Psoas muscle (tissue), 8 donors: ENCODE results near the gene ENPP3. TPM values are rescaled to one million over a fixed set of nuclear protein-coding genes. Genes with fewer than 3 reads are reported as not detected.

Experiments
- ATAC-seq, 4 donors: fragments of 200-7000 bp; cut with Tn5 transposase; one replicate each; pipeline ENCODE4 v1.9.1; 2020; ENCODE audit warnings: moderate library complexity in 3 of 4, mild to moderate bottlenecking in 2 of 4
- DNase-seq, 2 donors: peaks; one replicate each; pipeline ENCODE4 v3.0.0-alpha.2; 2020
- H3K27ac ChIP-seq: fragments of 200-600 bp; one replicate; pipeline ENCODE4 v1.8.0; 2022
- H3K27me3 ChIP-seq, 3 donors: fragments of 200-600 bp in 1 of 3; one replicate each; pipeline versions ENCODE4 v1.6.1 to v1.8.0; 2013 to 2022; ENCODE audit warnings: low read length in 2 of 3, mild to moderate bottlenecking in 2 of 3, moderate library complexity in 1 of 3; ENCODE audit not compliant: insufficient read depth in 3 of 3
- H3K36me3 ChIP-seq, 2 donors: fragments of 200-600 bp in 1 of 2; one replicate each; pipeline versions ENCODE4 v1.6.1 to v1.8.0; 2013 to 2022; ENCODE audit warnings: low read depth in 1 of 2, mild to moderate bottlenecking in 1 of 2, moderate library complexity in 1 of 2; ENCODE audit not compliant: insufficient read depth in 1 of 2
- H3K4me1 ChIP-seq: fragments of 200-600 bp; one replicate; pipeline ENCODE4 v1.8.0; 2022
- H3K4me3 ChIP-seq: fragments of 200-600 bp; one replicate; pipeline ENCODE4 v1.8.0; 2022; ENCODE audit warnings: mild to moderate bottlenecking
- H3K9me3 ChIP-seq: fragments of 200-600 bp; one replicate; pipeline ENCODE4 v1.8.0; 2022
- CTCF ChIP-seq: fragments of 200-600 bp; IDR thresholded peaks from one replicate; pipeline ENCODE4 v1.8.0; 2022; ENCODE audit warnings: antibody characterized with exemption
- WGBS, 3 donors: extraction: QIAGEN DNeasy Blood & Tissue Kit; methylation state at CpG; one replicate each; pipeline versions ENCODE4 v1.1.6 to v1.1.7; 2013; 5-methylcytosine and 5-hydroxymethylcytosine counted together
- intact Hi-C, 2 donors: fragments of 100-400 bp; cut with DNase I; formaldehyde crosslinking; loops; one replicate each; pipeline versions ENCODE4 v1.11.0 to v1.14.2; 2022
- polyA plus RNA-seq, 3 donors: library from polyadenylated mRNA; stranded (reverse); fragments of 200-250 nt; gene quantifications; one replicate each; pipeline ENCODE4 v1.2.3, GENCODE V29; 2013
- total RNA-seq, 4 donors: library from RNA; stranded (reverse); fragmentation: NEBNext Ultra II Directional in 2 of 4; extraction: Animal tissue kit (Norgen Biotek cat#: 25700) in 2 of 4; gene quantifications; one replicate each; pipeline versions ENCODE4 v1.2.1 to v1.2.4, GENCODE V29; 2021 to 2023
- donor health status: healthy with polysubstance abuse.
- donor health status: DM: no; HTN: no; CAD: no; lungs with moderate emphysema.
- donor health status: Bipolar disorder and iron deficiency.
- donor health status: healthy.
- donor health status: DM: yes; HTN: yes; CAD: no.
- donor health status: DM: no; HTN: no; CAD: no.
- donor health status: DM: no; HTN: no; CAD: no.
- donor health status: DM: yes; HTN: yes; CAD: no.

Gene ENPP3
- total and polyA plus RNA-seq, 7 donors = 0.04 to 0.34 (median 0.13) TPM; not detected in 1

GRCh38 chr6:131775886-131776285 is 138.8 kb downstream of the ENPP3 start:
- DNase-seq (no peak), ATAC-seq (no peak)
- Histone ChIP-seq H3K9me3 (no peaks in the 10 kb centered on the region), H3K36me3 (no peaks in the 10 kb centered on the region), H3K4me1 (no peaks in the 10 kb centered on the region), H3K27ac (no peak overlapping the region), H3K27me3 (no peaks in the 10 kb centered on the region), H3K4me3 (no peak overlapping the region)
- no peak for TF ChIP-seq CTCF
- 92 to 95% (median 93%) methylated on average over 3 of the region's 3 CpGs for WGBS, 3 donors
- intact Hi-C loops = no loop called here

GRCh38 chr6:131776985-131777384 is 139.9 kb downstream of the ENPP3 start:
- no peak overlapping the region for H3K27ac ChIP-seq
- DNase-seq (no peak), ATAC-seq (no peak)
- H3K4me1 ChIP-seq = no peaks in the 10 kb centered on the region
- H3K4me3 ChIP-seq = no peak overlapping the region
- no peaks in the 10 kb centered on the region for H3K36me3 ChIP-seq
- 86 to 89% (median 89%) methylated on average over 2 of the region's 2 CpGs for WGBS, 3 donors
- intact Hi-C loops = no loop called here
- no peaks in the 10 kb centered on the region for H3K27me3 ChIP-seq
- TF ChIP-seq CTCF = no peak
- no peaks in the 10 kb centered on the region for H3K9me3 ChIP-seq

- TF ChIP-seq CTCF = no peak
- Histone ChIP-seq H3K9me3 (no peaks in the 10 kb centered on the region), H3K27ac (no peak overlapping the region), H3K36me3 (no peaks in the 10 kb centered on the region), H3K4me3 (no peak overlapping the region), H3K4me1 (no peaks in the 10 kb centered on the region), H3K27me3 (no peaks in the 10 kb centered on the region)
- intact Hi-C loops = no loop called here
- DNase-seq = no peak
- ATAC-seq = no peak
- WGBS, 3 donors = 71 to 80% (median 76%) methylated on average over 1 of the region's 1 CpG
Observed at GRCh38 chr6:131778169-131778568, 141.1 kb downstream of the ENPP3 start.

- 27 to 50% (median 37%) methylated on average over 2 of the region's 2 CpGs for WGBS, 3 donors
- DNase-seq (no peak), ATAC-seq (no peak)
- intact Hi-C loops = no loop called here
- H3K27me3 ChIP-seq = no peaks in the 10 kb centered on the region
- no peaks in the 10 kb centered on the region for H3K4me1 ChIP-seq
- no peak for TF ChIP-seq CTCF
- no peak overlapping the region for H3K4me3 ChIP-seq
- no peaks in the 10 kb centered on the region for H3K9me3 ChIP-seq
- H3K36me3 ChIP-seq = no peaks in the 10 kb centered on the region
- no peak overlapping the region for H3K27ac ChIP-seq
Observed at GRCh38 chr6:131779304-131779703, 142.2 kb downstream of the ENPP3 start.

- 95 to 97% (median 96%) methylated on average over 11 of the region's 11 CpGs for WGBS, 3 donors
- H3K9me3 ChIP-seq = no peaks in the 10 kb centered on the region
- H3K4me1 ChIP-seq = no peaks in the 10 kb centered on the region
- DNase-seq (no peak), ATAC-seq (no peak)
- H3K4me3 ChIP-seq = no peak overlapping the region
- TF ChIP-seq CTCF = no peak
- H3K36me3 ChIP-seq = no peaks in the 10 kb centered on the region
- no peak overlapping the region for H3K27ac ChIP-seq
- intact Hi-C loops = no loop called here
- H3K27me3 ChIP-seq = no peaks in the 10 kb centered on the region
Observed at GRCh38 chr6:131780600-131780999, 143.5 kb downstream of the ENPP3 start.
